HG02759 (cell line): ENCODE measurements around the gene MIA3.
A peak's percentile ranks its signal among the peaks of the same experiment; 100 is the strongest.
"Not testable (repeated sequence)": the region's sequence is repeated elsewhere in the genome, so short reads cannot be mapped to it uniquely, and the experiment has no call there.

Source experiments
- ATAC-seq: cut with Tn5 transposase; IDR thresholded peaks from one replicate; pipeline ENCODE4 v1.9.1; 2021; ENCODE audit warnings: mild to moderate bottlenecking, moderate library complexity; ENCODE audit not compliant: unreplicated experiment

The MIA3 gene

DNA sequence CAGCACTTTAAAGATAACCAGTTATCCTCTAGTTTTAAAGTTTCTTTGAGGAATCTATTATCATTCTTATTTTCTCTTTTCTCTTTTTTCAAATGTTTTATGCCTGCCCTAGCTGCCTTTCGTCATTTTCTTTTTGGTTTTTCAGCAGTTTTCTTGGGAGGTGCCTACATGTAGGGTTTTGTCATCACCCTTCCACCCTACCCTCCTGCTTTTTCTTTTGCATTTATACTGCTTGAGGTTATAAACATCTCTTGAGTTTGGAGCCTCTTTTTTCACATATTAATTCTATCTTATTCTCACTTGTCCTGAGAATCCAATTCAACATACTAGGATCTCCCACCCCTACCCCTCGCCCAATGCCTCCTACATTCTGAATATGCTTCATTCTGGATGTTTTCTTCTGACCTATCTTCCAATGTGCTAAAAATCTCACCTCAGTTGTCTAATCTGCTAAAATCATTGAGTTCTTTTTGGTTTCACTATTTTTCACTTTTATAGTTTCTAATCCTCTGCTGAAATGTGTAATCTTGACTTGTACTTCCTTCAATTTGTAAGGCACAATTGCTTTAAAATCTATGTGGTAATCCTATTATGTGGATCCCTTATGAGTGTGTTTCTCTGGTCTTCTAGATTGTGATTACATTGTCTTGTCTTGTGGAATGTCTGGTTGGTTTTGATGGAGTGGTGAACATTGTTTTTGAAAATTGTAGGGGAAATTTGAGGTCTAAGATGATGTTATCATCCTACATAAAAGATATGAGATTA, 38.7 kb downstream of the MIA3 start:
- no peak for ATAC-seq

DNA sequence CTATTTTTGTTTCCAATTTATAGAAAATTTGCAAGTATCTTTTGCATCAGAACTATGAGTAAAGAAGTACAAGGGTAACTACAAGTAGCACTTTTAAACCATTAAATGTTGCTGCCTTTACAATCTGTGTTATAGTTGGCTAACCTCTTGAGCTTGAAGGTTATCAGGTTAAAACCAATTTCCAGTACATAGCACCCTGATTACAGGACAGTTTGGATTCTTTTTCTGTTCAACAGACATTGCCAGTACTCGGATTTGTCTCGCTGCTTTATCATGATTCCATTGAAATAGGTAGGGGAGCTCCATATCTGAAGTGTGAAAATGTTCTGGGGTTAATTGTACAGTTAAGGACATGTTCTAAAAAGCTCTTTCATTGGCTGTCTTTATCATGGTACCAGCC, 40.0 kb downstream of the MIA3 start:
- ATAC-seq: no peak

DNA sequence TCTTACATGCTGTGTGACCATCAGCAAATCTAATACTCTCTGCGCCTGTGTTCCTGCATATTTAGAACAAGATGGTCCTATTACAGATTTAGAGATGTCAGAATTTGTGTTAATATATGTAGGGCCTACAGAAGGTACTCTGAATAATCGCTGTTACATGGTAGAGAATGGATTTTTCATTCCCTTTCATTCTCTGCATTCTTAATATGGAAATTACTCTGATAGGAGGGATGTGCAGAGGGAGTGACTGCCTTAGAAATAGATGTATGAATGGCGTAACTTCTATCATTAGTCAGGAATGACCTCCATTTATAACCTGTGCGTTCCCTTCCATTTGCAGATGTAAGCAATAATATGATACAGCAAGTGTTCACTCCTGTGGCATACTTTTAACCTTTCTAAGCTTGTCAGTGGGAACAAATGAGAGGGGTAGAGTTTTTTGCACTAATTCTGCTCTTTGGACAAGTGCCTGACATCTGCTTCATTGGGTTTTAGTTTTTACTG, 45.6 kb downstream of the MIA3 start:
- no peak for ATAC-seq

GRCh38 chr1:222665964-222666363, 48.1 kb downstream of the MIA3 start:
- no peak for ATAC-seq

- not testable (repeated sequence) for ATAC-seq
Measured at GRCh38 chr1:222668184-222668583, 50.3 kb downstream of the MIA3 start.

DNA sequence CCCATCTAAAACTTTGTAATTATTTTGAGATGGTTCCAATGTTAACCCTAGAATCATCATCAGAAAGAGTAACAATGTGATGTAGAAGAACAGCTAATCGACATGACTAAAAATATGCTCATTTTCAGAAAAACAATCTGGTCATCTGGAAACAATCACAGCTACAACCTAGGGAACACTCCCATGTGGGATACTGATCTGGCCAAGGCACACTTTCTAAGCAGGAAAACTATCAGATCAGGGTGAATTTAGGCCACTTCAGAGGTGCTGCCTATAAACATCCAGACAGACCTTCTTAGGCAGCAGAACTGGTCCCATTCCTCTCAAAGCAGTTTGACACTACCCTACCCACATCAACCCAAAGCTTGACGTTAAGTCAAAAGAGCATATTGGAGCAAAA, 51.2 kb downstream of the MIA3 start:
- ATAC-seq: not testable (repeated sequence)

- ATAC-seq: no peak
Measured at GRCh38 chr1:222670110-222670509, 52.2 kb downstream of the MIA3 start.

GRCh38 chr1:222680080-222680479, 62.2 kb downstream of the MIA3 start:
- no peak for ATAC-seq

DNA sequence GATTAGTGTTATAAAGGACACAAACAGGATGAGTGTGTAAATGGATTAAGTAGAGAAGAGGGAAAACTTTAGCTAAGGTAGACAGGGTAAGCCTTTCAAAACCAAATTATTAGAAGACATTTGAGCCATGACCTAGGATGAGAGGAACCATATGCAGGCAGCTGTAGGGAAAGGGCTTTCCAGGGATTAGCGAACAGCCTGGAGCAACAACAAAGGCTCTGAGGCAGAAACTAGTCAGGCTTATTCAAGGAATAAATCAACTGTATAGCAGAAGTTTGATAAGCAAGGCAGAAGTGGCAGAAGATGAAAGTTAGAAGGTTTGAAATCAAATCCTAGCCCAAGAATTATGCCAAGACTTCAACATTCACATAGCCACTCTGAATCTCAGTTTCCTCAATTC, 73.1 kb downstream of the MIA3 start:
- ATAC-seq: no peak

DNA sequence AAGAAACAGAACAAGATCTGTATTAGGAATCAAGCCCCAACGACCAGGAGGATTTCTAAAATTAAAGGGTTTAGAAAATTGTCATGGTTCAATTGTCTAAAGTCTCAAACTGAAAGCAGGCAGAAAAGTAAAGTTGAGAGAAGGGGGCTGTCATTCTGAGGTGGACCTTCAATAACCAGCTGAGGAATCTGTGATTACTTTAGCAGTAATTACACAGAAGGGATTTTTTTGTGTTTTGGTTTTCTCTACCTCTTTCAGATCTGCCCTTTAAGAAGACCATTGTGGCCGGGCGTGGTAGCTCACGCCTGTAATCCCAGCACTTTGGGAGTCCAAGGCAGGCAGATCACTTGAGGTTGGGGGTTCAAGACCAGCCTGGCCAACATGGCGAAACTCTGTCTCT, 77.0 kb downstream of the MIA3 start:
- no peak for ATAC-seq

- no peak for ATAC-seq
Measured at GRCh38 chr1:222696741-222697140, 78.8 kb downstream of the MIA3 start.

GRCh38 chr1:222697203-222697602, 79.3 kb downstream of the MIA3 start:
- ATAC-seq: no peak

DNA sequence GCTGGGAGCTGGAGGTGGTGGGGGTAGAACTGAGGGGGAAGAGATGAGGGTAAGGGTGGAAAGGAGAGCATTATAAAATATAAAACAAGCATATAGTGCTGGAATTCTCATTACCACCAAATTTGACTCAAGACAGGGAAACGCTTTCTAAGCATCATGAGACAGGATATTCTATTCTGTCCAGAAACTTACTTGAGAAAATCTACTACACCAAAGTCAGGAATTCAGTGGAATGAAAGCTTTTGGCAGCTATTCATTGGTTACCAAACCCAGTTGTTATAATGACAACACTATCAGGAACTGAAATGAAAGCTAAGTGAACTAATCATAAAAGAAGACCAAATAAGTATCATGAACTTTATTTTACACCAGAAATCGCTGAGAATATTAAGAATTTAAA, 79.9 kb downstream of the MIA3 start:
- no peak for ATAC-seq

DNA sequence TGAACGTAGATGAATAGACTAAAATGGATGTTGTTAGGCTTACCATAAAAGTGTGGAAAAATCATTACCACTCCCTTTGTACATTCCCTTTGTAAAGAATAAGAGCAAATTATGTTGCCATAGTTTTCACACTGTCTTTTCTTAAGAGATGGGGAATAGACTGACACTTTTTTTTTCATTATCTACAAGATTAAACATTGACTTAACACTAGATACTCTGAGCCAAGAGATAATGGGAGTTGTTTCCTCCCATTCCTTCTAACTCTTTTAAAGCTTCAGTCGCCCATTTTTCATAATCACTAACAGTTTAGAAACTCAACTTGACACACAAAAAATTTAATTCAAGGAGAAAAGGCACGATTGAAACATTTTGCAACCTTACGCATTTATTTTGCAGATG, 84.3 kb downstream of the MIA3 start:
- no peak for ATAC-seq

GRCh38 chr1:222704260-222704659, 86.4 kb downstream of the MIA3 start:
- no peak for ATAC-seq

DNA sequence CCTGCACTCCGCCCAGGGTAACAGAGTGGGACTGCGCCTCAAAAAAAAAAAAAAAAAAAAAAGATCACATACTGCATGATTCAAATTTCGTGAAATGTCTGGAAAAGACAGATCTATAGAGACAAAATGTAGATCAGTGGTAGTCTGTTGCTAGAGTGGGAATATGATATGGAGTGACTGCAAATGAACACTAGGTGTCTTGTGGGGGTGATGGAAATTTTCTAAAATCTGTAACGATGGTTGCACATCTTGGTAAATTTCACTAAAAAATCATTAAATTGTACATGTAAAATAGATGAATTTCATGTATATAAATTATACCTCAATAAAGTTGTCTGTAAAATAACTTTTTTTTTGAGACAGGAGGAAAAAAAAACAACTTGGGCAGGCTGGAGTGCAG, 88.9 kb downstream of the MIA3 start:
- ATAC-seq: no peak

GRCh38 chr1:222709700-222710153, 91.8 kb downstream of the MIA3 start:
- no peak for ATAC-seq

GRCh38 chr1:222711319-222712252, 93.7 kb downstream of the MIA3 start:
- ATAC-seq: peak; percentile 32

- peak; percentile 81 for ATAC-seq
Measured at GRCh38 chr1:222712253-222713090, 94.6 kb downstream of the MIA3 start, which contains the start of the genes AIDA and BROX. TSS of gene AIDA (minus strand) at chr1:222712491. CDS start at chr1:222712317, 174 bp downstream. TSS of gene BROX (plus strand) at chr1:222712564. CDS start at chr1:222715700, 3,136 bp downstream.

DNA sequence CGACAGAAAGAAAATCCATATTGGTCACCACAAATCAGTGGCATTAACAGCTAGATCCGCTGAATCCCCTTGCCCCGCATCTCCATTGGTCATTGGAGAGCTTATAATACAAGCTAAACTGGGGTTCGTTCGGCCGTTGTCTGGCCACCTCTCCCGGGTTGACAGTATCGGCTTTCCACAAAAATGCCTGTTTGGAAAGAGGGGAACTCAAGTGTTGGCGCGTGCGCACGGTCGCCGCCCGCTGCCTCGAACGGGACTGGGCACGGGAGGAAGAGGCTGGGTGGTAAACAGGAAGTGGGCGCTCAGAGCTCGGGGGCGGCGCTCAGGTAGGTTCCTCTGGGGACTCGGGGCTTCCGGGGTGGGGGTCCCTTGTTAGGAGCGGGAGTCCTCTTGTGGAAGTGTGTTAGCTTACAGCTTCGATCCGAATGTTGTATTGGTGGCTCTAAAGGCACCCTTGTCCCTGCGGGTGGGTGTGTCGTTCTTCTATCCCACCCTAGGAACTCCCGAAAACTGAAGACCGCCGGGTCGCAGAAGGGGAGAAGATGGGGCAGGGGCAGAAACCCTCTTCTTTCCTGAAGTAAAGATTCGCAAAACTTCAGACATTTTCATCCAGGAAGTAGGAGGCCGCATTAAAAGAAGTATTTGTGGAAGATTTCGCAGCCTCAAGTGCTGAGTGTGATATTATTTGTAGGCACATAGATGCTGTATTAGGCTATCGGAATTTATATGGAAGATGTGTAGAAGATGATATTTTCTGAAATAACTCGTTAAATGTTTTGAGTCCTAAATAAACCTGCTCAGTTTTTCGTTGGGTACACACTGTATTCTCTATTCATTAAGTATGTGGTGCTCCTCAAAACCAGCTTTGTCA, 95.4 kb downstream of the MIA3 start:
- ATAC-seq: peak; percentile 71
